Activated CD4-positive, alpha-beta T cell treated with anti-CD3 and anti-CD28 coated beads, Interleukin-2, amount 50 U/mL, for 1 hour (primary cell): Measurements from ENCODE around the gene CLDN16.

Experiments
- DNase-seq: peaks from one replicate; pipeline ENCODE4 v3.0.0-alpha.2; 2020

Gene CLDN16

GRCh38 chr3:190444006-190444405 is 56.0 kb downstream of the CLDN16 start:
- DNase-seq: no peak

DNA sequence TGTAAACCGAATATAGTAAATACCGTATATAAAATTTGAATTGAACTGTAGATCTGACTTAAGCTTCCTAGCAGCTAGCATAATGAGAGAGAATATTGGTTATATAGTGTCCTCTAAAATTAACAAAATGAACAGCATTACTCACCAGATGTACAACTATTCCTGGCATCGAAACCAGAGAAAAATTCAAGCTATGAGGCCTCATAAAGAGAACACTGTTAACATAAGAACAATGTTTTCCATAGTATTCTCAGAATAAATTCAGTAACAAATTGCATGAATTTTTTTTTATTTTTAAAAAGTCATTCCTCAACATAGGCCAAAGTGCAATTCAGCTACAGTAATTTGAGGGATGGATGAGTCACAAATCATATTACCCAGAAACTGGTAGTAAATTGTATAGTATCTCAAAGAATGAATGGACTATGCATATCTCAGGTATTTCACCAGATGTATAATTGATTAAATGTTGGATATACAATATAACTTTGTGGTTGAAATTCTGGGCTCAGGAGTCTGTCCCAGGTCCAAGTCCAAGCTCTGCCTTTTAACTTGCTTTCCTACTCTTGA is 56.7 kb downstream of the CLDN16 start:
- no peak for DNase-seq

GRCh38 chr3:190446573-190447279 is 58.8 kb downstream of the CLDN16 start:
- no peak for DNase-seq

- no peak for DNase-seq
Measured at GRCh38 chr3:190448256-190448655, 60.3 kb downstream of the CLDN16 start.

DNA sequence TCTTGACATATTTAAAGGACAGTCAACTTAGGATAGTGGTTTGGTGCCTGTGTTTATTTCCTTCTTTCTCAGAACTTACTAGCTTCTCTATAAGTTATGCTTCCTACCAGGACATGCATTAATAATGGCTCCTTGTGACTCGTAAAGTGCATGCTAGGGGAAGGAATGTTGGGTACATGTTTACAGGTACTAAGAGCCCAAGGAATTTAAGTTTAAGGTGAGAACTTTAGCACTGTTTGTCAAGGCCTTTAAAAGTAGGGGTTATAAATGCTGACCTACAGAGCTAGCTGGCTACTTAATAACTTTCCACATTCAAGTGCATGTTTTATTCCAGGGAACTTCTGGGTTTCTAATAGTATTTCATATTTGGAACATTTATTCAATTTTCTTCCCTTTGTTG is 61.8 kb downstream of the CLDN16 start, which contains the start of gene TMEM207:
TSS of gene TMEM207 (minus strand) at position 101 of the 400 bp plus-strand sequence. CDS start at position 9, 92 bp downstream.
- no peak for DNase-seq

DNA sequence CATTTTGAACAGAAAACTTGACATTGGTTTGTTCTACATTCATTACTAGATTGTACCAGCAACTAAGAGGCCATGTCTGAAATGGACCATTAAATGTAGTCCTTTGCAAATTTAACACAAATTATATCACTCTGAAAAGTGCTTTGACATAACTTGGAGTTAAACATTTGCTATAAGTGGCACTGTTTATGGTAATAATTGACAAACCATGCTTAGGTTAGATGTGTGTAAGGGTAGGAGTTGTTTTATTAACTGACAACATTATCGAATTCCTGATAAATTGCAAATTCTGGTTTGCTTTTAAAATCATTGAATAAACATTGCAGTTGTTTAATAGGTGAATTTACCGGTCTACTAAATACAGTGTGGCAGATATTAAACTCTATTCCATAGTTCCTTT is 67.9 kb downstream of the CLDN16 start:
- no peak for DNase-seq

DNA sequence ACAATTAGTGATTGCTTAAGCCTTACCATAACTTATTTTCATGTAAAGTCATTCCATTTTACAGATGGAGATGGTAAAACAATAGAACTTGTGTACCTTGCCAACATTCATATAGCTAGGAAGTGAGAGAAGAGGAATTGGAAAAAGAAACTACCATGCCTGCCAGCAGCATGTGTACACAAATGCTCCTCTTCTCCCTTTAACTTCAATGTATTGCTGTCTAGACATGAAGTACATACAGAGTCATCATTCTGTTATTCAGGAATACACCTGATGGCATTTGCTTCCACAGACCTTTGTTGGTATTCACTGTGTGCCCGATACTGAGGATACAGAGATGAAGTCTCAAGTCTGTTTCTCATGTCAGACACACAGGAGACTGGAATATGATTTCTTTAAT is 68.8 kb downstream of the CLDN16 start:
- DNase-seq: no peak

- no peak for DNase-seq
Measured at GRCh38 chr3:190458040-190458439, 70.1 kb downstream of the CLDN16 start.
